GM12878 (cell line): Measurements from ENCODE around the gene BBS10. TPM values are rescaled to one million over a fixed set of nuclear protein-coding genes. Genes with fewer than 3 reads are reported as not detected.

Experiments
- ATAC-seq: fragments of 200-7000 bp; cut with Tn5 transposase; 3 replicates; pipeline ENCODE4 v1.9.1; 2020; ENCODE audit warnings: mild to moderate bottlenecking, moderate library complexity
- BruUV-seq: library from RNA; stranded (reverse); fragments of 400-500 nt; replicated peaks from 2 replicates; lab custom pipeline; 2021; lab: Mats Ljungman, UMichigan
- CTCF ChIA-PET: fragments of 300-600 bp; sonication (Branson Sonifier 250); formaldehyde crosslinking; extraction: SDS; loops from one replicate; lab custom pipeline; 2021; ENCODE audit warnings: inconsistent platforms; lab: Yijun Ruan, JAX
- POLR2A ChIA-PET: fragments of 350-600 bp; formaldehyde crosslinking; extraction: SDS; loops from one replicate; lab custom pipeline; 2021; ENCODE audit warnings: inconsistent platforms; lab: Charles Lee
- RAD21 ChIA-PET: fragments of 300-600 bp; sonication (Branson Sonifier 250); formaldehyde crosslinking; loops from one replicate; lab custom pipeline; 2023; ENCODE audit warnings: antibody characterized with exemption; ENCODE audit not compliant: unreplicated experiment; lab: Charles Lee
- SMC1A ChIA-PET: fragments of 300-600 bp; sonication (Branson Sonifier 250); formaldehyde crosslinking; loops from one replicate; lab custom pipeline; 2023; ENCODE audit not compliant: unreplicated experiment, uncharacterized antibody; lab: Charles Lee
- DNase-seq: peaks from one replicate; pipeline ENCODE4 v3.0.0-alpha.2; 2011; ENCODE audit warnings: low read depth, low spot score
- FAIRE-seq: peaks from 3 replicates; lab custom pipeline; 2011; peaks lifted over from hg19 to GRCh38; lab: Jason Lieb, UNC
- H2AFZ ChIP-seq: 2 replicates; pipeline ENCODE4 v1.6.0; 2011; ENCODE audit warnings: low read depth, low read length, control low read depth; ENCODE audit not compliant: control insufficient read depth
- H3K27ac ChIP-seq: 2 replicates; pipeline ENCODE4 v1.5.1; 2011; ENCODE audit warnings: control low read depth; ENCODE audit not compliant: control insufficient read depth, insufficient read depth
- H3K27me3 ChIP-seq, 2 experiments: replicated peaks in 1 of 2; 2 replicates each; pipeline versions ENCODE4 v1.6.0 to v1.6.1; 2011; ENCODE audit warnings: low read length in 1 of 2; ENCODE audit not compliant: control insufficient read depth in 2 of 2, insufficient read depth in 2 of 2
- H3K36me3 ChIP-seq, 2 experiments: 2 replicates each; pipeline ENCODE4 v1.5.1; 2011; ENCODE audit warnings: low read length in 1 of 2; ENCODE audit not compliant: control insufficient read depth in 2 of 2, insufficient read depth in 2 of 2
- H3K4me1 ChIP-seq: 2 replicates; pipeline ENCODE4 v1.6.1; 2011; ENCODE audit warnings: mild to moderate bottlenecking, low read length, moderate library complexity, mixed read lengths; ENCODE audit not compliant: control insufficient read depth, insufficient read depth
- H3K4me2 ChIP-seq: 2 replicates; pipeline ENCODE4 v1.6.0; 2011; ENCODE audit warnings: control low read depth; ENCODE audit not compliant: control insufficient read depth, insufficient read depth
- H3K4me3 ChIP-seq: fragments of 200-600 bp; sonication (generic); 2 replicates; pipeline ENCODE4 v1.5.1; 2016
- H3K79me2 ChIP-seq: 2 replicates; pipeline ENCODE4 v1.6.0; 2011; ENCODE audit warnings: low read length; ENCODE audit not compliant: control insufficient read depth, insufficient read depth
- H3K9ac ChIP-seq: 2 replicates; pipeline ENCODE4 v1.8.0; 2011; ENCODE audit warnings: low read length, control low read depth, mixed read lengths; ENCODE audit not compliant: control insufficient read depth, insufficient read depth
- H3K9me3 ChIP-seq: replicated peaks from 3 replicates; pipeline ENCODE4 v1.5.1; 2011; ENCODE audit warnings: mild to moderate bottlenecking, low read length; ENCODE audit not compliant: control insufficient read depth, insufficient read depth
- H4K20me1 ChIP-seq: 2 replicates; pipeline ENCODE4 v1.6.0; 2011; ENCODE audit not compliant: control insufficient read depth, insufficient read depth
- ASH2L ChIP-seq: fragments of 300-600, 200-600 bp; sonication (generic); IDR thresholded peaks from 2 replicates; pipeline ENCODE4 v1.6.1; 2017; ENCODE audit warnings: low read depth, mild to moderate bottlenecking, borderline replicate concordance
- CHD2 ChIP-seq: IDR thresholded peaks from 2 replicates; pipeline ENCODE4 v1.6.1; 2011; ENCODE audit warnings: low read depth, low read length, improper control_type of control experiment, borderline replicate concordance
- CREM ChIP-seq: IDR thresholded peaks from 2 replicates; pipeline ENCODE4 v1.6.1; 2014; ENCODE audit warnings: antibody characterized with exemption, low read depth
- DPF2 ChIP-seq: fragments of 450-650 bp; IDR thresholded peaks from 2 replicates; pipeline ENCODE4 v1.6.1; 2017; ENCODE audit warnings: mild to moderate bottlenecking
- IKZF1 ChIP-seq: fragments of 450-650 bp; conservative IDR thresholded peaks from 2 replicates; pipeline ENCODE4 v1.6.1; 2017; ENCODE audit warnings: antibody characterized with exemption, mild to moderate bottlenecking
- JUND ChIP-seq: IDR thresholded peaks from 2 replicates; pipeline ENCODE4 v1.6.1; 2012; ENCODE audit warnings: low read depth, mild to moderate bottlenecking, low read length, improper control_type of control experiment, moderate library complexity
- LARP7 ChIP-seq: fragments of 450-650 bp; IDR thresholded peaks from 2 replicates; pipeline ENCODE4 v1.6.1; 2017; ENCODE audit warnings: mild to moderate bottlenecking
- POLR2AphosphoS2 ChIP-seq: IDR thresholded peaks from 2 replicates; pipeline ENCODE4 v1.6.1; 2011; ENCODE audit warnings: low read depth, mild to moderate bottlenecking, low read length, improper control_type of control experiment, moderate library complexity
- SMAD5 ChIP-seq: IDR thresholded peaks from 2 replicates; pipeline ENCODE4 v1.6.1; 2016; ENCODE audit warnings: antibody characterized with exemption, low read depth
- ZNF274 ChIP-seq: IDR thresholded peaks from one replicate; pipeline ENCODE4 v1.8.0; 2011; ENCODE audit not compliant: insufficient read length, insufficient read depth
- ZZZ3 ChIP-seq: IDR thresholded peaks from 2 replicates; pipeline ENCODE4 v1.6.1; 2011; ENCODE audit warnings: low read depth; ENCODE audit not compliant: control insufficient read depth, insufficient read length
- WGBS: methylation state at CpG from one replicate; pipeline ENCODE4 v1.1.6; 2016; ENCODE audit warnings: low lambda C conversion rate; ENCODE audit not compliant: insufficient replicate concordance, insufficient coverage; ENCODE audit errors: missing lambda C conversion rate; 5-methylcytosine and 5-hydroxymethylcytosine counted together
- in situ Hi-C: fragments of 300-500 bp; cut with MboI; formaldehyde crosslinking; loops from 9 replicates; pipeline ENCODE4 v1.14.3; 2018; ENCODE audit warnings: mixed read lengths
- intact Hi-C: fragments of 100-400 bp; cut with micrococcal nuclease; formaldehyde crosslinking; loops from one replicate; pipeline ENCODE4 v1.14.2; 2022; ENCODE audit not compliant: unreplicated experiment
- polyA plus RNA-seq, 11 experiments: library from polyadenylated mRNA; depleted of rRNA in 4 of 11; unstranded in 6 of 11; stranded (reverse) in 5 of 11; fragments of >200 nt; fragmentation: Nextera tagmentation in 4 of 11; fragmentation: Illumina TruSeq in 1 of 11; extraction: Ambion mirVana in 4 of 11; extraction: Trizol in 1 of 11; gene quantifications; 1 replicate in 1 of 11; 2 replicates in 10 of 11; pipeline versions ENCODE4 v1.2.1 to v1.2.3, GENCODE V29; 2011 to 2016; ENCODE audit warnings: inconsistent platforms in 2 of 11, missing spikeins in 2 of 11, low read depth in 1 of 11
- total RNA-seq, 4 experiments: library from RNA; depleted of rRNA in 3 of 4; stranded (reverse); fragments of >200 nt in 3 of 4; fragmentation: Illumina TruSeq in 1 of 4; extraction: Trizol in 1 of 4; gene quantifications; 2 replicates each; pipeline versions ENCODE4 v1.2.1 to v1.2.3, GENCODE V29; 2013 to 2021
- TF ChIP-seq, protein P1 (sequence below): fragments of 450-650 bp; IDR thresholded peaks from 2 replicates; pipeline ENCODE4 v1.6.1; 2016; ENCODE audit warnings: mild to moderate bottlenecking
- TF ChIP-seq, protein P2 (sequence below): fragments of 450-650 bp; IDR thresholded peaks from 2 replicates; pipeline ENCODE4 v1.6.1; 2017; ENCODE audit warnings: low read depth, mild to moderate bottlenecking, moderate library complexity

The BBS10 gene
- total and polyA plus RNA-seq, 10 of the 15 experiments (the other 5 are each of a cell fraction or from before 2014, with no cell fraction given): 1.2 to 9.8 (median 5.9) TPM

DNA sequence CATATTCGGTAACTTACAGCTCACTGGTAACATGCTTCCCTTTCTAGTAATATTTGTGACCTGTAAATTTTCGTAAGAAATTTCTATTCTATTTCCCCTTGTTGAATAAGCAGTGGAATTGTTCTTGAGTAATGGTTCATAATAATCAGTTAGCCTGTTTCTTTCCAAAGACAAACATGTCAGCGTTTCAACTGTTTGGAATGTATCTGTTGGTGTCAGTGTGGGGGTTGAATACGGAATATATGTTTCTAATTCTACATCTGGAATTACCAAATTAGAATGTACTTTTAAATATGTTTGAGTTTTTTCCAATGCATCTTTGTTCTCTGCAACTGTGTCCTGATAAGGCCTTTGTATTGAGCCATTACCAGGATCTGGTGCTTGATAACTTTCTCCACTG, 2.0 kb downstream of the BBS10 start:
- peaks cover 11% of the 10 kb centered on the region for H3K79me2 ChIP-seq
- H2AFZ ChIP-seq: no peak overlapping the region
- H4K20me1 ChIP-seq: no peaks in the 10 kb centered on the region
- in situ Hi-C loops: loop anchor here (5.0 kb wide), 1 partner anchor 269 kb away; no protein-coding TSS in a partner anchor
- H3K4me3 ChIP-seq: no peak overlapping the region
- H3K27ac ChIP-seq: no peak overlapping the region
- ChIA-PET CTCF (interaction anchor here (0.7 to 2.7 kb wide), 11 partner anchors 10 to 867 kb away, joined by 3 to 18 read pairs (median 4); no protein-coding TSS in a partner anchor), SMC1A (interaction anchor here (0.8 to 1.8 kb wide), 9 partner anchors 110 to 558 kb away, joined by 3 to 11 read pairs (median 6); no protein-coding TSS in a partner anchor)
- FAIRE-seq (no peak), ATAC-seq (no peak)
- no peak for TF ChIP-seq CHD2
- no peak for TF ChIP-seq ASH2L
- TF ChIP-seq ZZZ3: no peak
- TF ChIP-seq, protein P1, sequence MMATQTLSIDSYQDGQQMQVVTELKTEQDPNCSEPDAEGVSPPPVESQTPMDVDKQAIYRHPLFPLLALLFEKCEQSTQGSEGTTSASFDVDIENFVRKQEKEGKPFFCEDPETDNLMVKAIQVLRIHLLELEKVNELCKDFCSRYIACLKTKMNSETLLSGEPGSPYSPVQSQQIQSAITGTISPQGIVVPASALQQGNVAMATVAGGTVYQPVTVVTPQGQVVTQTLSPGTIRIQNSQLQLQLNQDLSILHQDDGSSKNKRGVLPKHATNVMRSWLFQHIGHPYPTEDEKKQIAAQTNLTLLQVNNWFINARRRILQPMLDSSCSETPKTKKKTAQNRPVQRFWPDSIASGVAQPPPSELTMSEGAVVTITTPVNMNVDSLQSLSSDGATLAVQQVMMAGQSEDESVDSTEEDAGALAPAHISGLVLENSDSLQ: no peak
- TF ChIP-seq SMAD5: no peak
- no peak for TF ChIP-seq POLR2AphosphoS2
- TF ChIP-seq CREM: no peak
- TF ChIP-seq IKZF1: no peak
- TF ChIP-seq DPF2: no peak
- no peak for TF ChIP-seq JUND
- no peak for TF ChIP-seq LARP7
- no peak for TF ChIP-seq ZNF274
- TF ChIP-seq, protein P2, sequence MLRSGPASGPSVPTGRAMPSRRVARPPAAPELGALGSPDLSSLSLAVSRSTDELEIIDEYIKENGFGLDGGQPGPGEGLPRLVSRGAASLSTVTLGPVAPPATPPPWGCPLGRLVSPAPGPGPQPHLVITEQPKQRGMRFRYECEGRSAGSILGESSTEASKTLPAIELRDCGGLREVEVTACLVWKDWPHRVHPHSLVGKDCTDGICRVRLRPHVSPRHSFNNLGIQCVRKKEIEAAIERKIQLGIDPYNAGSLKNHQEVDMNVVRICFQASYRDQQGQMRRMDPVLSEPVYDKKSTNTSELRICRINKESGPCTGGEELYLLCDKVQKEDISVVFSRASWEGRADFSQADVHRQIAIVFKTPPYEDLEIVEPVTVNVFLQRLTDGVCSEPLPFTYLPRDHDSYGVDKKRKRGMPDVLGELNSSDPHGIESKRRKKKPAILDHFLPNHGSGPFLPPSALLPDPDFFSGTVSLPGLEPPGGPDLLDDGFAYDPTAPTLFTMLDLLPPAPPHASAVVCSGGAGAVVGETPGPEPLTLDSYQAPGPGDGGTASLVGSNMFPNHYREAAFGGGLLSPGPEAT: no peak
- TF ChIP-seq, all 136 proteins: peak for 0
- no peaks in the 10 kb centered on the region for H3K36me3 ChIP-seq
- no peak for DNase-seq
- no peak overlapping the region for H3K9ac ChIP-seq
- intact Hi-C loops: loop anchor here (2.0 to 10.0 kb wide), 6 partner anchors 174 to 834 kb away; partner anchors contain the start of genes KRR1, OSBPL8 and PHLDA1
- H3K9me3 ChIP-seq: no peaks in the 10 kb centered on the region
- WGBS: 63% methylated on average over 4 of the region's 4 CpGs
- H3K4me2 ChIP-seq: no peak overlapping the region
- BruUV-seq: no TSS peak
- no peaks in the 10 kb centered on the region for H3K27me3 ChIP-seq
- POLR2A ChIA-PET: no interaction called here
- H3K4me1 ChIP-seq: peaks cover 7% of the 10 kb centered on the region; the same call in 1 of the 2 replicates
- RAD21 ChIA-PET: interaction anchor here (0.7 to 3.1 kb wide), 11 partner anchors 110 to 862 kb away, joined by 3 to 11 read pairs (median 3); partner anchors contain the start of genes KRR1 and PHLDA1
